ENCODE results near the gene ZFR. TPM values are rescaled to one million over a fixed set of nuclear protein-coding genes. Genes with fewer than 3 reads are reported as not detected.

Gene ZFR
- total RNA-seq, 1 donor from 2014 or later, result 25.8 TPM

GRCh38 chr5:32309761-32310160 is 134.8 kb downstream of the ZFR start:
- intact Hi-C loops (cut with DNase I), result loop anchor here (5.0 kb wide), 4 partner anchors 77 to 1133 kb away; partner anchors contain the start of genes C5orf22, DROSHA, TARS1 and ZFR
- Histone ChIP-seq H3K27me3 (no peaks in the 10 kb centered on the region), H3K9me3 (no peaks in the 10 kb centered on the region), H3K27ac (no peak overlapping the region), H3K4me1 (peaks cover 6 to 14% of the 10 kb centered on the region in 2 donors), H3K4me3 (no peak overlapping the region), H3K36me3 (no peaks in the 10 kb centered on the region)
- no peak for TF ChIP-seq CTCF (IDR thresholded peaks at IDR 0.05)
- DNase-seq (ENCODE audit: low spot score in 2 of 2), result no peak

- Histone ChIP-seq H3K4me1 (peaks cover 6 to 14% of the 10 kb centered on the region in 2 donors), H3K9me3 (no peaks in the 10 kb centered on the region), H3K27ac (no peak overlapping the region), H3K27me3 (no peaks in the 10 kb centered on the region), H3K4me3 (no peak overlapping the region), H3K36me3 (no peaks in the 10 kb centered on the region)
- intact Hi-C loops (cut with DNase I), result no loop called here
- DNase-seq (ENCODE audit: low spot score in 2 of 2), result no peak
- no peak for TF ChIP-seq CTCF (IDR thresholded peaks at IDR 0.05)
These were observed 135.6 kb downstream of the ZFR start for GRCh38 chr5:32308946-32309345.

GRCh38 chr5:32307769-32308194 is 136.8 kb downstream of the ZFR start:
- H3K27me3 ChIP-seq, result no peaks in the 10 kb centered on the region
- no peaks in the 10 kb centered on the region for H3K36me3 ChIP-seq
- intact Hi-C loops (cut with DNase I), result no loop called here
- no peak overlapping the region for H3K27ac ChIP-seq
- H3K4me3 ChIP-seq, result no peak overlapping the region
- TF ChIP-seq CTCF (IDR thresholded peaks at IDR 0.05), result no peak
- peaks cover 6 to 14% of the 10 kb centered on the region in 2 donors for H3K4me1 ChIP-seq
- no peak for DNase-seq (ENCODE audit: low spot score in 2 of 2)
- no peaks in the 10 kb centered on the region for H3K9me3 ChIP-seq

GRCh38 chr5:32304622-32305021 is 139.9 kb downstream of the ZFR start:
- intact Hi-C loops (cut with DNase I), result no loop called here
- H3K4me1 ChIP-seq, result peaks cover 0 to 6% of the 10 kb centered on the region in 2 donors
- TF ChIP-seq CTCF (IDR thresholded peaks at IDR 0.05), result no peak
- no peaks in the 10 kb centered on the region for H3K36me3 ChIP-seq
- no peak overlapping the region for H3K4me3 ChIP-seq
- no peaks in the 10 kb centered on the region for H3K27me3 ChIP-seq
- no peaks in the 10 kb centered on the region for H3K9me3 ChIP-seq
- no peak overlapping the region for H3K27ac ChIP-seq
- no peak for DNase-seq (ENCODE audit: low spot score in 2 of 2)

Other genes with a start within 250 kb of the ZFR start
- gene MTMR12, start 131.8 kb downstream of the ZFR start, total RNA-seq, result 19.5 TPM
- gene SUB1, start 140.8 kb upstream of the ZFR start, total RNA-seq, result 103 TPM